ENCODE results near the gene CHAD. TPM values are rescaled to one million over a fixed set of nuclear protein-coding genes. Genes with fewer than 3 reads are reported as not detected.

Gene CHAD
- total RNA-seq, 1 experiment from 2014 or later, result not detected

- no peak overlapping the region for H3K4me3 ChIP-seq (ENCODE audit: low read depth, low read length)
- H3K27ac Mint-ChIP-seq (ENCODE audit: unreplicated experiment), result no peak overlapping the region
- peaks cover 15% of the 10 kb centered on the region for H3K4me1 Mint-ChIP-seq (ENCODE audit: low read depth, unreplicated experiment)
- H3K9me3 Mint-ChIP-seq (ENCODE audit: unreplicated experiment), result no peaks in the 10 kb centered on the region
- POLR2A ChIA-PET, result no interaction called here
- H3K27me3 Mint-ChIP-seq (ENCODE audit: insufficient read depth, unreplicated experiment), result no peaks in the 10 kb centered on the region
- H3K36me3 Mint-ChIP-seq (ENCODE audit: insufficient read depth, unreplicated experiment), result no peaks in the 10 kb centered on the region
- no peak overlapping the region for H3K4me3 Mint-ChIP-seq (ENCODE audit: unreplicated experiment)
- H3K9me3 ChIP-seq, result no peaks in the 10 kb centered on the region
- intact Hi-C loops (cut with micrococcal nuclease; ENCODE audit: unreplicated experiment), result no loop called here
- no peak for TF ChIP-seq CTCF (IDR thresholded peaks at IDR 0.05; ENCODE audit: insufficient read depth in 1 of 2, low read depth in 1 of 2, low read length in 1 of 2, severe bottlenecking in 1 of 2, unreplicated experiment in 1 of 2)
- peaks cover 12% of the 10 kb centered on the region for H3K4me1 ChIP-seq
- H3K36me3 ChIP-seq (ENCODE audit: control insufficient read depth, insufficient read depth, low read length), result no peaks in the 10 kb centered on the region
- no peak for DNase-seq
- CTCF ChIA-PET, result no interaction called here
- H3K27me3 ChIP-seq (replicated peaks; ENCODE audit: control insufficient read depth, insufficient read depth, low read length), result no peaks in the 10 kb centered on the region
- no TSS peak for BruUV-seq (replicated peaks)
Measured at GRCh38 chr17:50499270-50499669, 30.6 kb upstream of the CHAD start.

DNA sequence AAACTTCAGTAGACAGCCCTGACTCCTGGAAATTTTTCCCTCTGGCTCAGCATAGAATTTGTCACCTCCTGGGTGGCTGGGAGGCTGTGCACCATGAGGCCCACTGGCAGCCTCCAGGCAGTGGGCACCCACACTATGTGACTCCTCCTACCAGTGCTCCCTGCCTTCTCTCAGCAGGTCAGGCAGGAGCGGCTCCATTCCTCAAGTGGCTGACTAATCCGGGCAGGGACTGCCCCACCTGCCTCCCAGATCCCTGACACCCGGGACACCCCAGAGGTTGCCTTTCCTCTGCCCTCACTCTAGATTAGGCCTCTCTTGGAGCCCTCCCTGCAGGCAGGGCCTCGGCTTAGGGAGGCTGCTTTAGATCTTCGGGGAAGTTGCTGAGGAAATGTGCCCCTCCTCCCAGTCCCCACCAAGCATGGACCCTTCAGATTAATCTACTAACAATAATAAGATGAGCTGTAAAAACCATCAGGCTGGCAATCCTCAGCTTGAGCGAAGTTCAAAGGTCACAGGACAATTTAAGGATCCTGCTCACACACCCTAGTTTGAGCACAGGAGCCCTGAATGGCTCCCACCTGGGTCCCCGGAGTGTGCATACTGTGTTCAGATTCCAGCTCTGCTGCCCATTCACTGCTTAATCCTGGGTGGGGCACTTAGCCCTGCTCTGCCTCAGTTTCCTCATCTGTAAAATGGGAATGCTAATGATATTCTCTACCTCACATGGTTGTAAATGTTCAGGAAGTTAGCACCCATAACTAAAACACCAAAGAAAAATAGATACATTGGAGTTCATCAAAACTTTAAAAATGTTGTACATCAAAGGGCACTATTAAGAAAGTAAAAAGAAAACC is 29.6 kb upstream of the CHAD start:
- no peaks in the 10 kb centered on the region for H3K36me3 ChIP-seq (ENCODE audit: control insufficient read depth, insufficient read depth, low read length)
- intact Hi-C loops (cut with micrococcal nuclease; ENCODE audit: unreplicated experiment), result no loop called here
- H3K4me3 ChIP-seq (ENCODE audit: low read depth, low read length), result no peak overlapping the region
- BruUV-seq (replicated peaks), result no TSS peak
- no peak for TF ChIP-seq CTCF (IDR thresholded peaks at IDR 0.05; ENCODE audit: insufficient read depth in 1 of 2, low read depth in 1 of 2, low read length in 1 of 2, severe bottlenecking in 1 of 2, unreplicated experiment in 1 of 2)
- Mint-ChIP-seq H3K27me3 (ENCODE audit: insufficient read depth, unreplicated experiment) (no peaks in the 10 kb centered on the region), H3K27ac (ENCODE audit: unreplicated experiment) (peak overlapping the region; percentile 16), H3K4me1 (ENCODE audit: low read depth, unreplicated experiment) (peaks cover 8% of the 10 kb centered on the region), H3K4me3 (ENCODE audit: unreplicated experiment) (no peak overlapping the region), H3K36me3 (ENCODE audit: insufficient read depth, unreplicated experiment) (no peaks in the 10 kb centered on the region), H3K9me3 (ENCODE audit: unreplicated experiment) (no peaks in the 10 kb centered on the region)
- H3K4me1 ChIP-seq, result peaks cover 8% of the 10 kb centered on the region
- CTCF ChIA-PET, result interaction anchor here (0.8 to 1.3 kb wide), 4 partner anchors 14 to 30 kb away, joined by 3 to 6 read pairs (median 3); no protein-coding TSS in a partner anchor
- H3K9me3 ChIP-seq, result no peaks in the 10 kb centered on the region
- H3K27me3 ChIP-seq (replicated peaks; ENCODE audit: control insufficient read depth, insufficient read depth, low read length), result no peaks in the 10 kb centered on the region
- POLR2A ChIA-PET, result no interaction called here
- peak; percentile 57 to 68 for DNase-seq

- BruUV-seq (replicated peaks), result no TSS peak
- TF ChIP-seq CTCF (IDR thresholded peaks at IDR 0.05; ENCODE audit: insufficient read depth in 1 of 2, low read depth in 1 of 2, low read length in 1 of 2, severe bottlenecking in 1 of 2, unreplicated experiment in 1 of 2), result no peak
- CTCF ChIA-PET, result interaction anchor here (0.6 to 0.7 kb wide), 2 partner anchors 98 to 99 kb away, joined by 3 to 4 read pairs; partner anchors contain the start of gene LRRC59
Measured at GRCh38 chr17:50495918-50496317, 27.2 kb upstream of the CHAD start.

More at GRCh38 chr17:50495918-50496317, 27.2 kb upstream of the CHAD start:
- Mint-ChIP-seq H3K4me1 (ENCODE audit: low read depth, unreplicated experiment) (peaks cover 8% of the 10 kb centered on the region), H3K9me3 (ENCODE audit: unreplicated experiment) (no peaks in the 10 kb centered on the region), H3K36me3 (ENCODE audit: insufficient read depth, unreplicated experiment) (no peaks in the 10 kb centered on the region), H3K27ac (ENCODE audit: unreplicated experiment) (no peak overlapping the region), H3K27me3 (ENCODE audit: insufficient read depth, unreplicated experiment) (no peaks in the 10 kb centered on the region), H3K4me3 (ENCODE audit: unreplicated experiment) (no peak overlapping the region)
- H3K9me3 ChIP-seq, result no peaks in the 10 kb centered on the region
- H3K4me3 ChIP-seq (ENCODE audit: low read depth, low read length), result no peak overlapping the region
- DNase-seq, result no peak
- H3K27me3 ChIP-seq (replicated peaks; ENCODE audit: control insufficient read depth, insufficient read depth, low read length), result no peaks in the 10 kb centered on the region
- peaks cover 8% of the 10 kb centered on the region for H3K4me1 ChIP-seq
- POLR2A ChIA-PET, result interaction anchor here (0.7 kb wide), 1 partner anchor 116 kb away, joined by 7 read pairs; no protein-coding TSS in a partner anchor
- intact Hi-C loops (cut with micrococcal nuclease; ENCODE audit: unreplicated experiment), result no loop called here
- H3K36me3 ChIP-seq (ENCODE audit: control insufficient read depth, insufficient read depth, low read length), result no peaks in the 10 kb centered on the region
